ENCODE results near the gene CDKN2B-AS1. TPM values are rescaled to one million over a fixed set of nuclear protein-coding genes. Genes with fewer than 3 reads are reported as not detected.

The CDKN2B-AS1 gene
- total and polyA plus RNA-seq, 8 donors, result 0.18 to 1.6 (median 0.36) TPM

DNA sequence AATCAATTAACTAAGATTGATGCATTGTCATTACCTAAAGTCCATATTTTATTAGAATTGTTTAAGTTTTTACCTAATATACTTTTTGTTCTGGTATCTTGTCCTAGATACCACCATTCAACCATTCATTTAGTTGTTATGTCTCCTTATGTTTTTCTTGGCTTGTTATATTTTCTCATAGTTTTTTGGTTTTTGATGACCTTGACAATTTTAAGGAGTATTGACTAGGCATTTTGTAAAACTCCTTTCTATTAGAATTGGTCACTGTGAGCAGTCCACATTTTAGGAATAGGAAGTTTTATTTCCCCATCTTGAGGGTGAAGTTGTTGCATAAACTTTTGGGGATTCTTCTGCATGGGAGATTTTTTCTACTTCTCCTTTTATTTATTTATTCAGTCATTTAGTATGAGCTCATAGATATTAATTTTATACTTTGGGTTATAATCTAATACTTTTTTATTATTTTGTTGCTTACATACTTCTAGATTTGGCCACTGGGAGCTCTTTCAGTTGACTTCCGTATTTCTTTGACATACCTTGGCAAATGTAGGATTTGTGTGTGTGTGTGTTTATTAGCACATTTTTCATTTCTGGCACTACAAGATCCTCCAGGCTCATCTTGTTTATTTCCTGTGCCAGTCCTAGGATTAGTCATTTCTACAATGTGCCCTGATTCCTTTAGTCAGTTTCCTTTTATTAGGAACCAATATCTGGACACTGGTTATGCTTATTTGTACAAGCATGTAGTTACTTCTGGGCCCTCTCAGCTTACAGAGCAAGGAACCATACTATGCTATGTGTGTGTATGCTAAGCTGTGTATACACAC, 149.4 kb downstream of the CDKN2B-AS1 start:
- Histone ChIP-seq H3K36me3 (no peaks in the 10 kb centered on the region), H3K9me3 (no peaks in the 10 kb centered on the region), H3K27ac (no peak overlapping the region), H3K27me3 (no peaks in the 10 kb centered on the region), H3K4me1 (peaks cover 0 to 4% of the 10 kb centered on the region in 2 donors), H3K4me3 (no peak overlapping the region)
- DNase-seq (no peak), ATAC-seq (no peak)
- TF ChIP-seq, protein P1, sequence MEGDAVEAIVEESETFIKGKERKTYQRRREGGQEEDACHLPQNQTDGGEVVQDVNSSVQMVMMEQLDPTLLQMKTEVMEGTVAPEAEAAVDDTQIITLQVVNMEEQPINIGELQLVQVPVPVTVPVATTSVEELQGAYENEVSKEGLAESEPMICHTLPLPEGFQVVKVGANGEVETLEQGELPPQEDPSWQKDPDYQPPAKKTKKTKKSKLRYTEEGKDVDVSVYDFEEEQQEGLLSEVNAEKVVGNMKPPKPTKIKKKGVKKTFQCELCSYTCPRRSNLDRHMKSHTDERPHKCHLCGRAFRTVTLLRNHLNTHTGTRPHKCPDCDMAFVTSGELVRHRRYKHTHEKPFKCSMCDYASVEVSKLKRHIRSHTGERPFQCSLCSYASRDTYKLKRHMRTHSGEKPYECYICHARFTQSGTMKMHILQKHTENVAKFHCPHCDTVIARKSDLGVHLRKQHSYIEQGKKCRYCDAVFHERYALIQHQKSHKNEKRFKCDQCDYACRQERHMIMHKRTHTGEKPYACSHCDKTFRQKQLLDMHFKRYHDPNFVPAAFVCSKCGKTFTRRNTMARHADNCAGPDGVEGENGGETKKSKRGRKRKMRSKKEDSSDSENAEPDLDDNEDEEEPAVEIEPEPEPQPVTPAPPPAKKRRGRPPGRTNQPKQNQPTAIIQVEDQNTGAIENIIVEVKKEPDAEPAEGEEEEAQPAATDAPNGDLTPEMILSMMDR (IDR thresholded peaks at IDR 0.05), result no peak
- intact Hi-C loops (cut with DNase I), result no loop called here

DNA sequence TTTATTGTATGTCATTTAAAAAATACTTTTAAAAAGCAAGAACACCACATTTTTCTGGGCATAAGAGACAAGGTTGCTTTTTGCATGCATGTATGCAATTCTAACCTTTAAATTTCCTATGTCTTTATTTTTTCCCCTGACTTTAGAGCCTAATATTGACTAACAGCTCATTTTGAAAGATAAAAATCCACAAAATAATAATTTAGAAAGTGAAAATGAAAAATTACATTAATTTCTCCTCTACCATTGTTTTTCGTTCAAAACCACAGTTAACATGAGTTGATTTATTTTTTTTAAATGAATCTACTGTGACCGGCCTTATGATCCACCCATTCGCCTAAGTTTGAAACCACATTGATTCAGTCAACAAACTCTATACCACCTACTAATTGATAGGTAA, 152.0 kb downstream of the CDKN2B-AS1 start:
- TF ChIP-seq, protein P1 (IDR thresholded peaks at IDR 0.05), result no peak

DNA sequence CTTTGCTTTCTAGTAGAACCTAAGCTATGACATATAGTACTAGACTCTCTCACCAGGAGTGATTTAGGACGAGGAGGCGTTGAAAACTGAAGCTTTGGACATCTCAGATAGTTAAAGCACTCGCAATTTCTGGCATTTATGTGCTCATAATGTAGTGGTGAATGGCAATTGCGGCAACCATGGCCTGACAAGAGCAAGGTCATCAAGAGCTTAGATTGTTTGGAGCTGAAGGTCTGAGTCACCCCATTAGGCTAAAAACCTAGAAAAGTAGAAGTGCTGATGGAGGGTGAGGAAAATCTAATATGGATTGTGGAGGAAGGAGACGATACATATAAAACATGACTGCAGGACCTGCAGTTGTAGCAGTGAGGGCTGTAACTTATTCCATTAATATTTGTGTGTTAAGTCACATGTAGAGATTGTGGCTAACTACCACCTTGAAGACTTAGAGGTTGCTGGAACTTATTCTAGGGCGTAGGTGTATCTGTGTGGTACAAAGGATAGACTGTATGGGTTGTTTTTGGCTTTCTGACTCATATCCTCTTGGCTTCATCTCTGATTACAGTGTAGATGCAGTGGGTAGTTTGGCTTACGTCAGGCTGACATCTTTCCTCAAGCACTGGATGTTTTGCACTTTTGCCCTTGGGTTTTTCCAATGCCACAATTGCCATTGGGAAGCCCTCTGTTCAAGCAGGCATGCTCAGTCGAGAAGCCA, 153.4 kb downstream of the CDKN2B-AS1 start:
- DNase-seq (no peak), ATAC-seq (peak; percentile 25)
- Histone ChIP-seq H3K9me3 (no peaks in the 10 kb centered on the region), H3K4me3 (no peak overlapping the region), H3K27ac (no peak overlapping the region), H3K27me3 (no peaks in the 10 kb centered on the region), H3K4me1 (peaks cover 0 to 4% of the 10 kb centered on the region in 2 donors), H3K36me3 (no peaks in the 10 kb centered on the region)
- TF ChIP-seq, protein P1 (IDR thresholded peaks at IDR 0.05), result no peak
- intact Hi-C loops (cut with DNase I), result no loop called here

More for the DNA sequence above, 152.0 kb downstream of the CDKN2B-AS1 start:
- Histone ChIP-seq H3K4me3 (no peak overlapping the region), H3K4me1 (peaks cover 0 to 4% of the 10 kb centered on the region in 2 donors), H3K36me3 (no peaks in the 10 kb centered on the region), H3K27me3 (no peaks in the 10 kb centered on the region), H3K9me3 (no peaks in the 10 kb centered on the region), H3K27ac (no peak overlapping the region)
- intact Hi-C loops (cut with DNase I), result no loop called here
- DNase-seq (no peak), ATAC-seq (no peak)

DNA sequence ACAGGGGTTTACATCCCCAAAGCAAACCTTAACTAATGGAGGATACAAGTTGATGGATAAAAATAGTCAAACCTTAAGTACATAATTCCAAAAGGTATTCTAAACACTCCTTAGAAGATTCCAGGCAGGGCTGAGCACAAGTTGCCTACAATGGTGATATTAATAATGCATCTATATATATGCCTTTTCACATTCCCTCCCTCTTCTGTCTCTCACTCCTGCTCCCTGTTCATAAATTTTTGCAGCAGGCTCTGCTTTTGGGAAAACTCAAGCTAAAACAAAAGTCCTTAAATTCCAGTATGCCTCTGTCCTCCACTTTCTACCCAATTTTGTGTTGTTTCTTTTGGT, 153.9 kb downstream of the CDKN2B-AS1 start:
- TF ChIP-seq, protein P1 (IDR thresholded peaks at IDR 0.05), result no peak
- intact Hi-C loops (cut with DNase I), result no loop called here
- Histone ChIP-seq H3K27ac (no peak overlapping the region), H3K4me3 (no peak overlapping the region), H3K4me1 (peaks cover 0 to 4% of the 10 kb centered on the region in 2 donors), H3K27me3 (no peaks in the 10 kb centered on the region), H3K36me3 (no peaks in the 10 kb centered on the region), H3K9me3 (no peaks in the 10 kb centered on the region)
- DNase-seq, result no peak
- ATAC-seq, result no peak
